GM18909 (cell line): ENCODE measurements around the gene CASK.
A peak's percentile ranks its signal among the peaks of the same experiment; 100 is the strongest.

ENCODE experiments used
- ATAC-seq: cut with Tn5 transposase; IDR thresholded peaks from one replicate; pipeline ENCODE4 v1.9.1; 2021; ENCODE audit warnings: mild to moderate bottlenecking; ENCODE audit not compliant: unreplicated experiment, poor library complexity

The CASK gene, protein sequence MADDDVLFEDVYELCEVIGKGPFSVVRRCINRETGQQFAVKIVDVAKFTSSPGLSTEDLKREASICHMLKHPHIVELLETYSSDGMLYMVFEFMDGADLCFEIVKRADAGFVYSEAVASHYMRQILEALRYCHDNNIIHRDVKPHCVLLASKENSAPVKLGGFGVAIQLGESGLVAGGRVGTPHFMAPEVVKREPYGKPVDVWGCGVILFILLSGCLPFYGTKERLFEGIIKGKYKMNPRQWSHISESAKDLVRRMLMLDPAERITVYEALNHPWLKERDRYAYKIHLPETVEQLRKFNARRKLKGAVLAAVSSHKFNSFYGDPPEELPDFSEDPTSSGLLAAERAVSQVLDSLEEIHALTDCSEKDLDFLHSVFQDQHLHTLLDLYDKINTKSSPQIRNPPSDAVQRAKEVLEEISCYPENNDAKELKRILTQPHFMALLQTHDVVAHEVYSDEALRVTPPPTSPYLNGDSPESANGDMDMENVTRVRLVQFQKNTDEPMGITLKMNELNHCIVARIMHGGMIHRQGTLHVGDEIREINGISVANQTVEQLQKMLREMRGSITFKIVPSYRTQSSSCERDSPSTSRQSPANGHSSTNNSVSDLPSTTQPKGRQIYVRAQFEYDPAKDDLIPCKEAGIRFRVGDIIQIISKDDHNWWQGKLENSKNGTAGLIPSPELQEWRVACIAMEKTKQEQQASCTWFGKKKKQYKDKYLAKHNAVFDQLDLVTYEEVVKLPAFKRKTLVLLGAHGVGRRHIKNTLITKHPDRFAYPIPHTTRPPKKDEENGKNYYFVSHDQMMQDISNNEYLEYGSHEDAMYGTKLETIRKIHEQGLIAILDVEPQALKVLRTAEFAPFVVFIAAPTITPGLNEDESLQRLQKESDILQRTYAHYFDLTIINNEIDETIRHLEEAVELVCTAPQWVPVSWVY

DNA sequence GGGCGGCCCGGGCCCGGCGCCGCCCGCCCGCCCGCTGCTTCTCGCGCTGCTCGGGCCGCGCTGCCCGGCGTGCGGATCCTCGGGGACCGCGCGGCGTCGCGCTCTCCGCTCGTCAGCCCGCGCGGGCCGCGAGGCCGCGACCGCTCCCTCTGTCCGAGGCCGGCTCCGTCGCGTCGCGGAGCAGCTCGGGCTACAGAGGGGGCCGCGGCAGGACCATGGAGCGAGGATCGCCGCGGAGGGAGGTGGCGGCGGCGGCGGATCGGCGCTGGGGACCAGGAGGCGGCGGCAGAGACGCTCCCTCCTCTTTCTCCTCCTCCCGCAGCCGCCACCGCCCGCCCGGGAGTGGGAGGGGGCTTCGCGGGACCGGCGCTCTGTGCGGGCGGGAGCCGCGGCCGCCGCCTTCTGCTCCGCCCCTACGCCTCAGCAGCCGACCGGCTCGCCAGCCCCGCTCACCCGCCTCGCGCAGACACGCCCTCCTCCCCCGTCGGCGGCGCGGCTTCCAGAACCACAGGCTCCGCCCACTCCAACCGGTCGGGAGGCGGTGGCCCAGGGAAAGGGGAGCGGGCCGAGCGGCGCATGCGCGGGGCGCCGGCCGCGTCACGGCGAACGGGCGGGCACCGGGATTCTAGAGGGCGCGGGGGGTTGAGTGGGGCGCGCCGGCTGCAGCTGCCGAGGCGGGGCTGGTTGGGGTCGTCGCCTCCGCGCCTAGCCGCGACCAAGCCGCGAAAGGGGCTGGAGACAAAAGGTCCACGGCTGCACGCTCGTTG is at the start of gene CASK:
Gene CASK, minus strand, starts transcription at position 344 of the 767 bp plus-strand sequence. CDS start 566 bp downstream, outside the sequence.
- ATAC-seq = peak; percentile 87

DNA sequence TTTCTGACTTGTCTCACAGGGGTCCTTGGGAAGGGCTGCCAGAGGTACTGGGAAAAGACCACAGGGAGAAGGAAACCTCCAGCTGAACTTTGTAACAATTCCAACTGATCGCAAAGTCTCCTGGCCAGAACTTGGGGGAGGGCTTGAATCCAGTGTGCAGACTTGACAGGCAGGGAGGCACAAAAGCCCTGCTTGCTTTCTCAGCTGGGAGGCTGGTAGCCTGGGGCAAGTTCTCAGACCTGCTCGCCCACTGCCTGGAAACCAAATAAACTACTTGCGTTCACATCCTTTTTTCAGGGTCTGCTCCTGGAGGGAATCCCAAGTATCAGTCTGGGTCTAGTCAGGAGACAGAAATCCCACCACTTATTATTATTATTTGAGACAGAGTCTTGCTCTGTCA is 48.0 kb upstream of the CASK start:
- no peak for ATAC-seq

DNA sequence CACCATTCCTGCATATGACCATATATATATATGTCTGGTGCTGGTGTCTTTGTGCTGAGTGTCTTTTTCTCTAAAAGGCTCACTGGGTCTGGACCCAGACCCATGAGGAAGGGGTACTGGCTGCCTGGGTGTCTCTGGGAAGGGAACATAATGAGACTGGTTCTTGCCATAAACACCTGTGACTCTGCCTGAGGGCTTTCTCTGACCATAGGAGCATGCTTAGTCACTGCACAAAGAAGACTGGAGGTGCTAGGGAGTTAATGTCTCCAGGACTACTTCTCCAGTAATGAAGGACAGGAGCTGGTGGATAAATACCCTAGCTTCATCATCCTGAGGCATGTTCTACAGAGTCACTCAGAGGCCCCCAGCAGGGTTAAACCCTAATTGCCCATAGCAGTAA is 47.1 kb upstream of the CASK start:
- ATAC-seq = no peak

DNA sequence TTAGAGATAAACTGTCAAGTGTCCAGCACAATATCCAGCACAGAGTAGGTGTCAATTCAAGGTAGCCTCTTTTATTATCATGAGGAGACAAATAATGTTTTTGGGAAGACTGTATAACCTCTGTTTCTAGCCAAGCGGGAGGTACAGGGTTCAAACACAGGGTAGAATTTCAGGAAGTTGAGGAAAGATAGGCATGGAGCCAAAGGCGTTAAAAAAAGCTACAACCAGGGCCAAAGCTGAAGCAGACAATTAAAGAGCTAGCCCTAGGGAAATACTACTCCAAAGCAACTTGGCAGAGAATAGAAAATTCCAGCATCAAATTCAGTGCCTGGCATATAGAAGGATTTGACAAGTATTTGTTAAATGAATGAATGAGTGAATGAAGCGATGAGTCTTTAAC is 40.0 kb upstream of the CASK start:
- ATAC-seq = no peak

DNA sequence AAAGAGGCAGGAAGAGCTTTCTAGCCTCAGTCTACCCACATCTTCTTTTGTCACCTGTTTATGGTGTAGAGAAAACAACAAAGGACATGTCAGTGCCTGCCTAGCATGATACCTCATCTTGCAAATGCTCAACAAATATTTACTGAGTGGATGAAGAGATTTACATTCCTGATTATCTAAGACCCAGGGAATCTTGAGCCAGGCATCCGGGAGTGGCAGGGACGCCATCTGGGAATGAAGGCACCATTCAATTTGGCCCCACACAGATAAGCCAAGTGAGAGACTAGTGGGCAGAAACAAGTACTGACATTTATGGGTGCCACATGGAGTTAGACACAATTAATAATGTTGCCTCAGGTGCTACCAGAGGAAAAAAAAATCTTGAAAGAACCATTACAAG is 36.8 kb upstream of the CASK start:
- ATAC-seq = no peak

DNA sequence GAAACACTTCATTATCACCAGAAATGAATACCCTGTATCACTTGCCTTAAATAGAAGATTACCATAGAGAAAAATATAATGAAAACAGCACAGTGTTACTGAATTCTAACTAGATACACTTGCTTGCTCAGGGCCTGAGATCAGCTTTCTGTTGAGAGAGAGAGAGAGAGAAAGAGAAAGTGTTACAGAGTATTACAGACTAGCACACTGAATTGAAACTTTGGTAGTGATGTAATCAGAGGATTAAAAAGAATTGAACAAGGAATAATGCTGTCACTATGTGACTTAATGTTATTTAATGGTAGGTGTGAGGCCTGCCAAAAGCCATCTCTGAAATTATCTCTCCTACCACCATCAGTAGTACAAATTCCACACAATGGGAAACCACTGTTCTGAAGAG is 35.5 kb upstream of the CASK start:
- ATAC-seq = no peak

DNA sequence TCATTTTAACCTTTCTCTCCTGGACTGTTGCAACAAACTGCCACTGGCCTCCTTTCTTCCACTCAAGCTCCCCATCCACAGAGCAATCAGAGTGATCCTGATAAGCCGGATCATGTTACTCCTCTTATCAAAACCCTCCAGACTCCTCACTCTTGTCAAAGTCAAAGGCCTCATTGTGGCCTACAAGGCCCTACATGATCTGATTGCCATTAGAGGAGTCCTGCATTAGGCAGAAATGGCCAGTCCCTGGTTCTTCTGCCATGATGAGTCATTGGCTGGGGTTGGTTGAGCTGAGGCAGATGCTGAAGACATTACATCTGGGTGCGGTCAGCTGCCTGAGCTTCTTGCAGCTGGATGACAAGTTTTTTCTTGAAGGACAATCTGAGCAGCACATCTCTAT is 32.7 kb upstream of the CASK start:
- no peak for ATAC-seq

DNA sequence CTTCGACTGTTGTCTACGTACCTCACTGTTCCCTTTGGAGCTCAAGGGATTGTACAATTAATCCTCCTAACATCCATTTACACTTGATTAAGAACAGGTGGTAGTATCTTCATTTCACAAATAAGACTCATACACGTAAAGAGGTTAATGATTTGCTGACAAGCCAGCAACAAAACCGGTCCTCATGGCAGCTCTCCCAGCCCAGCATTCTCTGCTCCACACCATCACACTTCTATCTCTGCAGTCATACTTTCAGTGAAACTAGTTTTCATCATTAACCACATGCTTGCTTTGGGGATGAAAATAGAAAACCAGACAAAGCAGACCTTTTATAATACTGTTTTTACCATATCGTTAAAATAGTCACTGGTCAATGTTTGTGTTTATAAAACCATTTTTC is 28.7 kb upstream of the CASK start:
- peak; percentile 70 for ATAC-seq

DNA sequence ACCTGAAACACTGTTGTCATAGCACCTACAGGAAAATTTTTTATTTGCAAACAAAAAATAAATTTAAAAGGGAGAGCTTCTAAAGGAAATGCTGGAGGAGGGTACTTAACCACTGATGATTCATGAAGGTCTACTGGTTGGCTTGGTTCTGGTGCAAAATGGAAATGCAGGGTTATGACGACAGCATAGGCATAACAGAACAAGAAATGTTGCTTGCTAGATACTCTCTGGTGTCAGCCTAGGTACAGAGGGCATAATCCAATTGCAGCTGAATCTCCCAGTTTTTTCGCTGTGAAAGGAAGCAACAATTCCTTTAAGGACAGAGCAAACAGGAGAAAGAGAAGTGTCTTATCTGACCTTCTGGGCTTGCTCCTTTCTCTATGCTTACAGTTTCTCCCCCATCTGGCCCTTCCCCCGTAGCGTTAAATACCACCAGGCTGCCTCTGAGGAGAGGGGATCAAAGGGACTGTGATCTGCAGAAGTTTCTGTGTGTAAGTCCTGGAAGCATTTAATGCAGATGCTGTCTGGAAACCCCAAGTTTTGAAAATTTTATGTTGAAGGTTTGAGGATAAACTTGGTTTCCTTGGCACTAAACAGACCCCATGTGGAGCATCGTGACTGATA is 23.7 kb upstream of the CASK start:
- no peak for ATAC-seq

DNA sequence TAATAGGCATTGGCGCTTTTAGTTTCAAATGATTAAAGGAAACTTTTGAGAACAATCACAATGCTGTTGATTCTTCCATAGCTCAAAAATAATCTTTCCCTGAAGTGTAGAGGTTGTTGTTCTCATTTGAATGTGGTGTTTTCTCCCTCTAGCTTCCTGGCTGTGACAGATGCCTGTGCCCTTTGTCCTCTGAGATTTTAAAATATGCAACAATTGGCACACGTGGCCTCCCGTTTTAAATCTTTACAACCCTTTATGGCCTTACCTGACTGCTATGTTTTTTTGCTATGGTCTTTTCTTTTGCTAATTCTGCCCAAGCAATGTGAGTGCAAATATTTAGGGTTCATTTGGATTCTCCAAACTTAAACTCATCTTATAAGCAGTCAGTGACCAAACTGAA is 22.9 kb upstream of the CASK start:
- no peak for ATAC-seq

DNA sequence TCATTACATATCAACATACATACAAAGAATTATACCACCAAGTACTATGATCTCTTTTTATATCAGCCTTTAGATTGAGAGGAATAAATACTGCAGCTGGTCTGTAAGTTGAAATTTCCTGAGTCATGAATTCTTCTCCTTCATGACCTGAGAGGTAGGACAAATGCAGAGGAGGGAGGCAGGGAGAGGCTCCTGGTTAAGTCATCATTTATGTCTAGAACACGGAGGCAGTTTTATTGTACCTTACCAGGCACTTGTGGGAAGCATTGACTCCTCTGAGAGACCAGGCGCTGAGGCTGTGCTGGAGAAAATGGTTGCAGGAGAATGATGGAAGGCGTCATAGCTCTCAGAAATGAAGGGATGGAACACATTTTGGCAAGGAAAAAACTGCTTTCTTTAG is 12.5 kb upstream of the CASK start:
- no peak for ATAC-seq

DNA sequence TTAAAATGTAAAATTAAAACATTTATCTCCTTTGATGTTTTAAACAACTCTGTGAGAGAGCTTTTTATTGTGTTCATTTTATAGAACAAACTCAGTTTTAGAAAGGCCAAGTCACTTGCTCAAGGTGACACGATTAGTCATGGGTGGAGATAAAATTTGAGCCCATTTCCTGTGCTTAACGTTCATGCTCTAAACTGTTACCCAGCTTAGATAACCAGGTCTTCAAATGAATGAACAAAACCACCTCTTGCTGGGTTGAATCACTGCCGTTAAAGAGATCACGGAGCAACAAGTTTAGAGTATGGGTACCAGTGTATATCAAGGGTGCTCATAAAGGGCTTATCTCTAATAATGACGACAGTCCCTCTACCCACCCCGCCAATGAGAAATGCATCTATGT is 10.2 kb upstream of the CASK start:
- ATAC-seq = no peak

DNA sequence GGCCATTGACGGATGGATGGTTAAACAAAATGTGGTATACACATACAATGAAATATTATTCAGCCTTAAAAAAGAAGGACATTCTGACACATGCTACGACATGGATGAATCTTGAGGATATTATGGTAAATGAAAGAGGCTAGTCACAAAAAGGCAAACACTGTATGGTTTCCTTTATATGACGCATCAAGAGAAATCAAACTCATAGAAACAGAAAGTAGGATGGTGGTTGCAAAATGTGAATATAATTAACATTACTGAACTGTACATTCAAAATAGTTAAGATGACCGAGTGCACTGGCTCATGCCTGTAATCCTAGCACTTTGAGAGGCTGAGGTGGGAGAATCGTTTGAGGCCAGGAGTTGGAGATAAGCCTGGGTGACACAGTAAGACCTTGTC is 9.5 kb upstream of the CASK start:
- no peak for ATAC-seq

DNA sequence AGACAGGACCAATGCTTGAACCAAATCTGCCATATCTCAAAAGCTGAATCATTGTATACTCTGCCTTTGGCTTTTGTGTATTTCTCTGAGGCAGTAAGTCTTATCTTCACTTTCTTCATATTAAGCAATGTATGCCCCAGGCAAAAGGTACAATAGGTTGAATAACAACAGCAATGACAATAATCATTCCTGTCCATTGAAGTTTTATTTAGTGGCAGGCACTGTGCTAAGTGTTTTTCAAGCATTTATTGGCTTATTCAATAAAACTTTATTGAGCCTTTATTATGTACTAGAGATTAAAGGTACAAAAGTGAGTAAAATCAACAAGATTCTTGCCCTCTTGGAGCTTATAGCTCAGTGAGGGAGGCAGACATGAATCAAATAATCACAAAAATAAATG is 8.2 kb upstream of the CASK start:
- ATAC-seq = no peak

DNA sequence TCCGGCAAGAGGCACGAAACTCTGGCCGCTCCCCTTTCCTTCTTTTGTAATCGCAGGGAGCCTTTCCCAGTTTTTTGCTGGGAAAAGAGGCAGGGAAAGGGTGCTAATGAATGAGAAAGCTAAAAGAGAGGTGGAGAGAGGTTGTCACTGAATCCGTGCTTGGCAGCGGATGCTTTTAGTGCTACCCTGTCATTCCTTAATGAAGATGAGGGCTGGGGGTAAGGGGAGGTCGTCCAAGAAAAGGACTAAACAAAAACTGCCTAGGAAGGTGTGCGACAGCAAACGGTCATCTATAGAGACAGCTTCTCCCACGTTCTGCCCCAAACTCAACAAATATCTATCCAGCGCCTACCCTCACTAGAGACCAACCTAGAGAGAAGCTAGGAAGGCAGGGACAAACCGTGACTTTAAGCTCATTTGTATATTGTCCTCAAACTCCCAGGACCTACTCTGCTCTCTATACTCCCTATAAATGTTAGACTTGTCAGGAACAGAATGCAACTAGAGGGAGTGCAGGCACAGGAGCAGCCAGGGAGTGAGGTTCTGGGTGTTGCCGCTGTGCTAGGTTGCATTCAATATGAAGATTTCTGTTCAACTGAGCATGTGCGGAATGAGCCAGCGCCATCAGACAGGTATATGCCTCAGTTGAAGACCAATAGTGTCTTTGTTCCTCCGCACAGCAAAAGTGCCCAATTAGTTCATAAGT is 777 bp upstream of the CASK start:
- no peak for ATAC-seq

DNA sequence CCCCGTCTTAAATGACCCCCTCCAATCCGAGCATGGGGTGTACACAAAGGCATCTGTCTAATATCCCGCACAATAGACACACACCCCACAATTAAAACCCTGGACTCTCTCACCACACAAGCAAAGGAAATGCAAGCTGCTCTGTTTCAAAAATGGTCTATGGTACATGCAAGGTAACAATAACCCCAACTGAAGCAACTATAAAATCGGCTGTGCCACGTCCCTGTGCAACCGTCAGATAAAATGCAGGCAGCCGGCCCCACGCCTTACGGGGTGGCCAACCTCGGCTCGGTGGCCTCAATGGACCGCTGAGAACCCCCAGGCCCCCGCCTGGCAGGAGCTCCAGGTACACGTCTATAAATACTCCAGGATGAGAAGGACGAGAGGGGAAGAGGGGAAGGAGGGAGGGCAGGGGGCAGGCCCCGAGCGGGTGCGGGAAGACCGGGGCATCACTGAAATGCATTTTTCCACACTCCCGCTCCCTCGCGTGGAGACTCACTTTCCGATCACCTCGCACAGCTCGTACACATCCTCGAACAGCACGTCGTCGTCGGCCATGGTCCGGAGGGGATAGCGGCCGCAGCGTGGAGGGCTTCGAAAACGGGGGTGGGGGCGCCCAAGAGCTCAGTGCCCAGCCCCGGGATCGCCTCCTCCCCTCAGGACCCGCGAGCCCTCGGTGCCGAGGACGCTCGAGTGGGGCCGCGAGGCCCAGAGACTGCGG is 763 bp downstream of the CASK start:
- peak; percentile 23 for ATAC-seq

DNA sequence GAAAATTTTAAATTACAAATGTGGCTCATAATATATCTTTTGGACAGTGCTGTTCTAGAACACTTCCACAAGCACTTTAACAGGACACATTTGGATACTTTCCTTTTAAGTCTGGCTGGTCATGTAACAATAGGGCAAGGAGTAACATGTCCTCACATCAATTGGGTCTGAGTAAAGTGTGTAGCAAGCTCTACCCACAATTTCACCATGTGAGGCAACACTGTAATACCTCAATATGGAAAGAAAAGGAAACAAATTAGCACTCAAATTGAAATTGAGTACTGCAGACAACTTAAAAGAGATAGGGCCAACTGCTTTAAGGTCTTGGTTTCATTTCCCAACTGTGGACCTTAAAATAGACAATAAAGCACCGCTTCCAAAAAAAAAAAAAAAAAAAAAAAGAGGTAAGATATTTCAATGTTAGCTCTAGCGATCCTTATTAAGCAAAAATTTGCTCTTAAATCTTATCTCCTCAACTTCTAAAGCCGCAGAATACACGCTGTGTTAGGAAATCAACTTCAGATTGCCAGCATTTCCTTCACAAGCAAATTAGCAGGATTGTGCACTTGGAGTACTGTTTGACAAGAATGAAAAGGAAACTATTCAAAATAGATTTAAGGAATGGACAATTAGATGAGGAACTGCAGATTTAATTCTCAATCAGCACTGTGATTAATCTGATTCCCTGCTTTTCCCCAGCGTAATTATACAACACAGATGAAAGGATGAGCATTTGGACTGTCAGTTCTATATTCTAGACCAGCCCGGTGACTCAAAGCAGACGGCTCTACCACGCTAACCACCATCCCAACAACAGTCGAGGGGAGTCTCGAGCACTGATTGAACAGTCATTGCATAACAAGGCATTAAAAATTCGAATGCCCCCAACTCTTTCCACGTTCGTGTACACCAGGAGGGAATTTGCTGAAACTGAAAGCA is 1.6 kb downstream of the CASK start:
- no peak for ATAC-seq

DNA sequence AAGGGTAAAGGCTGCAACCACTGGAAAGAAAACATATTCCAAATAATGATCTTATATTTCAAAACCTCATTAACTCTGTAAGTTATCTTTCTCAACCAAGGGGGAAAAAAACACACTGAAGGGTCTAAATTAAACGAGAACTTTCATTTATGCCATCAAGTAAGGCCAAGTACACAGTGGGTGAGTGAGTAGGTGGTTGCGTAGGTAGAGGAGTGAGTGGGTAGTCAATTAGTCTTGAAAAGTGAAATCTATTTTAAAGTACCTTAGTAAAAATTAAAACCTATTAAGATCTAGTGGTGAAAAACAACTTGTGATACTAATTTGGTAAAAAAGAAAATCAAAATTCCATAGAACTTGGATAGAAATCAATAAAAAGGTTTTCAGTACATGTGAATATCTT is 3.5 kb downstream of the CASK start:
- ATAC-seq = no peak
